NCI-H1092 (cell line): ENCODE results near the gene HMGB1.

Experiments used
- DNase-seq: peaks from one replicate; lab custom pipeline; 2025; lab: John Stamatoyannopoulos, UW

HMGB1 gene

GRCh38 chr13:30465593-30466357 lies at the start of gene HMGB1:
TSS of gene HMGB1 (minus strand) at chr13:30465936. CDS start at chr13:30463680, 2,256 bp downstream.
- DNase-seq, result peak; percentile 97

GRCh38 chr13:30510811-30511371 lies 45.2 kb upstream of the HMGB1 start:
- no peak for DNase-seq

GRCh38 chr13:30510091-30510490 lies 44.4 kb upstream of the HMGB1 start:
- no peak for DNase-seq

- no peak for DNase-seq
Measured at GRCh38 chr13:30509254-30510050, 43.7 kb upstream of the HMGB1 start.

- DNase-seq, result no peak
Measured at GRCh38 chr13:30504081-30504480, 38.3 kb upstream of the HMGB1 start.

GRCh38 chr13:30502237-30502636 lies 36.5 kb upstream of the HMGB1 start:
- no peak for DNase-seq

- no peak for DNase-seq
Measured at GRCh38 chr13:30499338-30499737, 33.6 kb upstream of the HMGB1 start.

GRCh38 chr13:30496147-30496546 lies 30.4 kb upstream of the HMGB1 start:
- DNase-seq, result no peak

- DNase-seq, result no peak
Measured at GRCh38 chr13:30495746-30496145, 30.0 kb upstream of the HMGB1 start.

GRCh38 chr13:30493658-30494381 lies 28.1 kb upstream of the HMGB1 start:
- no peak for DNase-seq

- DNase-seq, result no peak
Measured at GRCh38 chr13:30487075-30487470, 21.3 kb upstream of the HMGB1 start.

- DNase-seq, result no peak
Measured at GRCh38 chr13:30486230-30487074, 20.7 kb upstream of the HMGB1 start.

GRCh38 chr13:30481241-30481760 lies 15.6 kb upstream of the HMGB1 start:
- DNase-seq, result no peak

- DNase-seq, result no peak
Measured at GRCh38 chr13:30480292-30480950, 14.7 kb upstream of the HMGB1 start.

GRCh38 chr13:30479883-30480219 lies 14.1 kb upstream of the HMGB1 start:
- DNase-seq, result no peak

GRCh38 chr13:30479154-30479882 lies 13.6 kb upstream of the HMGB1 start:
- DNase-seq, result no peak

GRCh38 chr13:30477346-30478195 lies 11.8 kb upstream of the HMGB1 start:
- no peak for DNase-seq

- no peak for DNase-seq
Measured at GRCh38 chr13:30473675-30474074, 7.9 kb upstream of the HMGB1 start.

- DNase-seq, result no peak
Measured at GRCh38 chr13:30466841-30467252, 1.1 kb upstream of the HMGB1 start.
